Astrocyte (in vitro differentiated cells and primary cell): ENCODE measurements around the gene CCDC146. TPM values are rescaled to one million over a fixed set of nuclear protein-coding genes. Genes with fewer than 3 reads are reported as not detected.

Experiments used
- DNase-seq: peaks from one replicate; pipeline ENCODE4 v3.0.0-alpha.2; 2010; ENCODE audit warnings: low read depth
- FAIRE-seq: peaks from 2 replicates; lab custom pipeline; 2011; peaks lifted over from hg19 to GRCh38; lab: Jason Lieb, UNC
- H2AFZ ChIP-seq: 2 replicates; pipeline ENCODE4 v1.6.0; 2012; ENCODE audit warnings: low read depth, low read length, inconsistent platforms
- H3K27ac ChIP-seq: 2 replicates; pipeline ENCODE4 v1.5.1; 2011; ENCODE audit warnings: low read depth, low read length, inconsistent platforms
- H3K27me3 ChIP-seq: 2 replicates; pipeline ENCODE4 v1.6.0; 2011; ENCODE audit warnings: low read length, inconsistent platforms; ENCODE audit not compliant: insufficient read depth
- H3K36me3 ChIP-seq: 2 replicates; pipeline ENCODE4 v1.5.1; 2011; ENCODE audit warnings: low read length, inconsistent platforms; ENCODE audit not compliant: insufficient read depth
- H3K4me1 ChIP-seq: 2 replicates; pipeline ENCODE4 v1.5.1; 2011; ENCODE audit warnings: low read length, inconsistent platforms; ENCODE audit not compliant: insufficient read depth
- H3K4me2 ChIP-seq: 2 replicates; pipeline ENCODE4 v1.6.0; 2012; ENCODE audit warnings: low read length, inconsistent platforms
- H3K4me3 ChIP-seq: 2 replicates; pipeline ENCODE4 v1.5.1; 2011; ENCODE audit warnings: low read depth, mild to moderate bottlenecking, low read length, inconsistent platforms; ENCODE audit not compliant: insufficient read depth
- H3K79me2 ChIP-seq: 2 replicates; pipeline ENCODE4 v1.6.0; 2012; ENCODE audit warnings: mild to moderate bottlenecking, low read length, inconsistent platforms; ENCODE audit not compliant: insufficient read depth
- H3K9ac ChIP-seq: 2 replicates; pipeline ENCODE4 v1.6.0; 2012; ENCODE audit warnings: mild to moderate bottlenecking, low read length, inconsistent platforms
- H3K9me3 ChIP-seq: 2 replicates; pipeline ENCODE4 v1.5.1; 2012; ENCODE audit warnings: low read depth, mild to moderate bottlenecking, low read length, inconsistent platforms; ENCODE audit not compliant: insufficient read depth
- H4K20me1 ChIP-seq: 2 replicates; pipeline ENCODE4 v1.6.0; 2012; ENCODE audit warnings: low read length, inconsistent platforms; ENCODE audit not compliant: insufficient read depth
- H3K27ac Mint-ChIP-seq: one replicate; pipeline ENCODE4 v1.8.0; 2021; ENCODE audit warnings: mild to moderate bottlenecking, mixed read lengths; ENCODE audit not compliant: unreplicated experiment
- H3K27me3 Mint-ChIP-seq: one replicate; pipeline ENCODE4 v1.8.0; 2021; ENCODE audit warnings: low read depth, mixed read lengths; ENCODE audit not compliant: unreplicated experiment
- H3K36me3 Mint-ChIP-seq: one replicate; pipeline ENCODE4 v1.8.0; 2021; ENCODE audit warnings: low read depth, mixed read lengths; ENCODE audit not compliant: unreplicated experiment
- H3K4me1 Mint-ChIP-seq: one replicate; pipeline ENCODE4 v1.8.0; 2021; ENCODE audit warnings: low read depth, mixed read lengths; ENCODE audit not compliant: unreplicated experiment
- H3K4me3 Mint-ChIP-seq: one replicate; pipeline ENCODE4 v1.8.0; 2021; ENCODE audit warnings: mild to moderate bottlenecking, moderate library complexity, mixed read lengths; ENCODE audit not compliant: unreplicated experiment
- H3K9me3 Mint-ChIP-seq: one replicate; pipeline ENCODE4 v1.8.0; 2021; ENCODE audit warnings: mild to moderate bottlenecking, mixed read lengths; ENCODE audit not compliant: unreplicated experiment
- EZH2 ChIP-seq: IDR thresholded peaks from 2 replicates; pipeline ENCODE4 v1.6.1; 2012; ENCODE audit warnings: mild to moderate bottlenecking, low read length, inconsistent platforms; ENCODE audit not compliant: insufficient read depth
- total RNA-seq: library from RNA; stranded (reverse); gene quantifications from 2 replicates; pipeline ENCODE4 v1.2.1, GENCODE V29; 2021
- TF ChIP-seq, protein P1 (sequence below): IDR thresholded peaks from 2 replicates; pipeline ENCODE4 v1.5.1; 2011; ENCODE audit warnings: low read depth, mild to moderate bottlenecking, inconsistent platforms, low read length, moderate library complexity; ENCODE audit not compliant: insufficient read depth

Gene CCDC146
- total RNA-seq, 1 donor from 2014 or later, result 2.0 TPM

DNA sequence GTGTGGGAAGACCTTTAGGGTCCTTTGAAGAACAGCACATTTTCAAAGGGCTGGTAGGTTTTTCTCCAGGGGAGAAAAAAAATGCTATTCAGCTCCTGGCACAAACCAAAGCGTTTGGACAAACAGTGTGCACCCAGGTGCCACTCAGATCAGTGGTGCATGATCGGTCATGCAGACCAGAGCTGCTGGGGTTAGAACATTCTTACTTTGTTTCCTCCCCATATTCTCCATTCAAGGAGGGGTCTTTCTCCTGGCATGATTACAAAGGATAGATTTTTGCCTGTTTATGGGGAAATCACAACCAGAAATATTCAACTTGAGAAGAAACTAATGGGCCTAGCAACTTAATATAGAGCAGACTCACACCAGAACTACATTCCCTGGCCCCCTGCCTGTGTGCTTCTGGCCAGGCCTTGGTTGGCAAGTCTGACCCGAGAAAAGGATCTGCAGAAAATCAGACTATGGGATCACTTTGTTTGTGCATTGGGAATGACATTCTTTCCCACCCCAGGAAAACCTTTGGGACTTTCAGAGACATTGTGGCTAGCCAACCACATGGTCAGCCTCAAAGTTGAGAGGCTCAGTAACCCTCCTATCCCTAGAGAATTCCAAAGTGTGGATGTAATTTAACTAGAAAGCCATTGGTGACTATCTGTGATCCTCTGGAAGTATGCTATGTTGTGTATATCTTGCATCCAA, 159.5 kb downstream of the CCDC146 start:
- no peak overlapping the region for H3K4me2 ChIP-seq
- H3K4me3 Mint-ChIP-seq, result no peak overlapping the region
- no peaks in the 10 kb centered on the region for H3K36me3 Mint-ChIP-seq

DNA sequence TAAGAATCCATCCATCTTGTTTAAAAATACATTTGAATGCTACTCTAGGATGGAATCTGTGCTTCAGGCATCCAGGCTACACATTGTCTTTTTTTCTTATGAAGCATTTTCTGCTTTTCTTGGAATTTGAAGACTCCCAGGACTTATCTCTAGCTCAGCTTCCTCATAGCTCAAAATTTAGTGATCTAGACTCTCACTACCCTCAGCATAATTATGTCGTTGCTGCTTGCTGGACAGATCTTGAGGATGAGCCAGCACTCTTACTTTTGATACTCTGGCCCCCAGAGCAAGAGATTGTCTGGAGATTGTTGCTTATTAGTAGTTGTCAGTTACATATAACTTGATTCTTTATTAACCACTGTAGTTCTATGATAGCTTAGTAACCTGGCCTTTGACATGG, 160.5 kb downstream of the CCDC146 start:
- no peaks in the 10 kb centered on the region for H3K27me3 ChIP-seq
- H3K79me2 ChIP-seq, result no peaks in the 10 kb centered on the region
- H3K9me3 Mint-ChIP-seq, result peaks cover 2% of the 10 kb centered on the region
- H3K36me3 ChIP-seq, result no peaks in the 10 kb centered on the region
- peaks cover 3% of the 10 kb centered on the region for H3K36me3 Mint-ChIP-seq
- H3K4me1 Mint-ChIP-seq, result peaks cover 10% of the 10 kb centered on the region
- H3K9me3 ChIP-seq, result no peaks in the 10 kb centered on the region
- TF ChIP-seq EZH2, result no peak
- TF ChIP-seq, protein P1, sequence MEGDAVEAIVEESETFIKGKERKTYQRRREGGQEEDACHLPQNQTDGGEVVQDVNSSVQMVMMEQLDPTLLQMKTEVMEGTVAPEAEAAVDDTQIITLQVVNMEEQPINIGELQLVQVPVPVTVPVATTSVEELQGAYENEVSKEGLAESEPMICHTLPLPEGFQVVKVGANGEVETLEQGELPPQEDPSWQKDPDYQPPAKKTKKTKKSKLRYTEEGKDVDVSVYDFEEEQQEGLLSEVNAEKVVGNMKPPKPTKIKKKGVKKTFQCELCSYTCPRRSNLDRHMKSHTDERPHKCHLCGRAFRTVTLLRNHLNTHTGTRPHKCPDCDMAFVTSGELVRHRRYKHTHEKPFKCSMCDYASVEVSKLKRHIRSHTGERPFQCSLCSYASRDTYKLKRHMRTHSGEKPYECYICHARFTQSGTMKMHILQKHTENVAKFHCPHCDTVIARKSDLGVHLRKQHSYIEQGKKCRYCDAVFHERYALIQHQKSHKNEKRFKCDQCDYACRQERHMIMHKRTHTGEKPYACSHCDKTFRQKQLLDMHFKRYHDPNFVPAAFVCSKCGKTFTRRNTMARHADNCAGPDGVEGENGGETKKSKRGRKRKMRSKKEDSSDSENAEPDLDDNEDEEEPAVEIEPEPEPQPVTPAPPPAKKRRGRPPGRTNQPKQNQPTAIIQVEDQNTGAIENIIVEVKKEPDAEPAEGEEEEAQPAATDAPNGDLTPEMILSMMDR, result no peak
- H3K4me1 ChIP-seq, result no peaks in the 10 kb centered on the region
- H4K20me1 ChIP-seq, result no peaks in the 10 kb centered on the region
- no peak overlapping the region for H3K27ac ChIP-seq
- FAIRE-seq (no peak), DNase-seq (no peak)
- no peak overlapping the region for H3K9ac ChIP-seq
- H2AFZ ChIP-seq, result no peak overlapping the region
- H3K4me3 Mint-ChIP-seq, result no peak overlapping the region
- no peak overlapping the region for H3K4me2 ChIP-seq
- no peak overlapping the region for H3K27ac Mint-ChIP-seq
- no peak overlapping the region for H3K4me3 ChIP-seq
- H3K27me3 Mint-ChIP-seq, result peaks cover 3% of the 10 kb centered on the region

More for the DNA sequence above, 159.5 kb downstream of the CCDC146 start:
- Histone ChIP-seq H2AFZ (no peak overlapping the region), H3K36me3 (no peaks in the 10 kb centered on the region), H3K79me2 (no peaks in the 10 kb centered on the region), H3K27ac (no peak overlapping the region), H3K4me1 (no peaks in the 10 kb centered on the region), H3K4me3 (no peak overlapping the region), H3K27me3 (no peaks in the 10 kb centered on the region), H3K9ac (no peak overlapping the region), H4K20me1 (no peaks in the 10 kb centered on the region), H3K9me3 (no peaks in the 10 kb centered on the region)
- Mint-ChIP-seq H3K27me3 (no peaks in the 10 kb centered on the region), H3K9me3 (no peaks in the 10 kb centered on the region), H3K27ac (peak overlapping the region; percentile 70), H3K4me1 (peaks cover 10% of the 10 kb centered on the region)
- no peak for FAIRE-seq
- peak; percentile 11 for DNase-seq
- no peak for TF ChIP-seq EZH2
- TF ChIP-seq, protein P1, result no peak

DNA sequence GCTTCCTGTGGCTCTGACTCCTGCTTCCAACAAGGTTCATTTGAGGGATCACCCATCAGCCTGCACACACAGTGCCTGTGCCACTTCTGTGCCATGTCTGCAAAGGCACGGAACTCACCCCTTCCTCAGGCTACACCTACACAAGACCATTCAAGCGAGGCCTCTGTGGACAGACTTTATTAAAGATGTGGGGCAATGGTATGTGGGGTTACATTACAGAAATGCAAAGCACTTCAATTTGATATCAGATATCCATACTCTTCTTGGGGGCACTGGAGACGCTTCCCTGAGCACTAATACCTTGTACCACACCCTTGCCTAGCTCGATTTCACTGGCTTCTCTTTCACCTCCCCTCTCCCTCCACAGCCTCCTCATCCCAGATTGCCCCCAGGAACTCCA, 161.6 kb downstream of the CCDC146 start:
- Histone ChIP-seq H3K4me3 (no peak overlapping the region), H3K27ac (no peak overlapping the region), H3K9me3 (no peaks in the 10 kb centered on the region), H3K36me3 (no peaks in the 10 kb centered on the region), H2AFZ (no peak overlapping the region), H4K20me1 (no peaks in the 10 kb centered on the region), H3K4me1 (no peaks in the 10 kb centered on the region), H3K4me2 (no peak overlapping the region), H3K27me3 (no peaks in the 10 kb centered on the region), H3K79me2 (no peaks in the 10 kb centered on the region), H3K9ac (no peak overlapping the region)
- Mint-ChIP-seq H3K27me3 (peaks cover 3% of the 10 kb centered on the region), H3K4me3 (no peak overlapping the region), H3K4me1 (peaks cover 13% of the 10 kb centered on the region), H3K36me3 (peaks cover 6% of the 10 kb centered on the region), H3K9me3 (peaks cover 2% of the 10 kb centered on the region), H3K27ac (no peak overlapping the region)
- FAIRE-seq, result no peak
- no peak for DNase-seq
- TF ChIP-seq EZH2, result no peak
- TF ChIP-seq, protein P1, result no peak
